IMR-90 (cell line): ENCODE results near the gene CLEC11A. TPM values are rescaled to one million over a fixed set of nuclear protein-coding genes. Genes with fewer than 3 reads are reported as not detected.

Experiments used
- ATAC-seq: fragments of 200-7000 bp; cut with Tn5 transposase; 2 replicates; pipeline ENCODE4 v1.9.1; 2020; ENCODE audit warnings: low read depth, mild to moderate bottlenecking, moderate library complexity
- BruUV-seq: library from RNA; stranded (reverse); fragments of 400-500 nt; replicated peaks from 2 replicates; lab custom pipeline; 2021; lab: Mats Ljungman, UMichigan
- CTCF ChIA-PET: fragments of 300-600 bp; formaldehyde crosslinking; extraction: SDS; loops from one replicate; lab custom pipeline; 2021; ENCODE audit warnings: antibody characterized with exemption; lab: Yijun Ruan, JAX
- POLR2A ChIA-PET: fragments of 300-600 bp; sonication (Branson Sonifier 250); formaldehyde crosslinking; loops from one replicate; lab custom pipeline; 2022; ENCODE audit warnings: antibody characterized with exemption; ENCODE audit not compliant: unreplicated experiment; lab: Charles Lee
- DNase-seq: peaks from one replicate; pipeline ENCODE4 v3.0.0; 2013
- H2AFZ ChIP-seq: replicated peaks from 2 replicates; pipeline ENCODE3; 2013; ENCODE audit warnings: low read length, mild to moderate bottlenecking; ENCODE audit not compliant: poor library complexity
- H2AK5ac ChIP-seq: 2 replicates; pipeline ENCODE4 v1.6.1; 2013; ENCODE audit warnings: low read depth, low read length, inconsistent platforms
- H2AK9ac ChIP-seq: replicated peaks from 2 replicates; pipeline ENCODE3; 2013; ENCODE audit warnings: mild to moderate bottlenecking, low read depth, low read length, moderate library complexity; ENCODE audit not compliant: poor library complexity
- H2BK120ac ChIP-seq: 2 replicates; pipeline ENCODE4 v1.6.1; 2013; ENCODE audit warnings: low read depth, low read length, inconsistent platforms
- H2BK15ac ChIP-seq: 3 replicates; pipeline ENCODE4 v1.6.1; 2013; ENCODE audit warnings: low read depth, low read length, inconsistent platforms
- H2BK20ac ChIP-seq: 2 replicates; pipeline ENCODE4 v1.6.1; 2013; ENCODE audit warnings: low read depth, mild to moderate bottlenecking, inconsistent platforms, low read length, moderate library complexity
- H2BK5ac ChIP-seq: 2 replicates; pipeline ENCODE4 v1.6.1; 2013; ENCODE audit warnings: mild to moderate bottlenecking, low read depth, low read length, inconsistent platforms; ENCODE audit not compliant: poor library complexity, severe bottlenecking
- H3K14ac ChIP-seq: replicated peaks from 2 replicates; pipeline ENCODE4 v1.6.1; 2013; ENCODE audit warnings: low read depth, low read length, inconsistent platforms
- H3K18ac ChIP-seq: 2 replicates; pipeline ENCODE4 v1.6.1; 2013; ENCODE audit warnings: low read depth, low read length, control low read depth
- H3K23ac ChIP-seq: 2 replicates; pipeline ENCODE4 v1.6.1; 2013; ENCODE audit warnings: low read depth, low read length, inconsistent platforms
- H3K27ac ChIP-seq: 2 replicates; pipeline ENCODE4 v1.5.1; 2013; ENCODE audit warnings: mild to moderate bottlenecking, control low read depth, low read length; ENCODE audit not compliant: insufficient read depth
- H3K27me3 ChIP-seq: 2 replicates; pipeline ENCODE4 v1.6.1; 2013; ENCODE audit warnings: low read length; ENCODE audit not compliant: control insufficient read depth, insufficient read depth
- H3K36me3 ChIP-seq: 2 replicates; pipeline ENCODE4 v1.6.1; 2013; ENCODE audit warnings: low read length, mixed read lengths; ENCODE audit not compliant: control insufficient read depth, insufficient read depth
- H3K4ac ChIP-seq: 2 replicates; pipeline ENCODE4 v1.6.1; 2013; ENCODE audit warnings: low read depth, low read length, inconsistent platforms
- H3K4me1 ChIP-seq: 2 replicates; pipeline ENCODE4 v1.6.1; 2013; ENCODE audit warnings: low read length, mixed read lengths; ENCODE audit not compliant: control insufficient read depth, insufficient read depth
- H3K4me2 ChIP-seq: 2 replicates; pipeline ENCODE4 v1.6.1; 2013; ENCODE audit warnings: low read depth, mild to moderate bottlenecking, control low read depth, low read length, moderate library complexity
- H3K4me3 ChIP-seq: 2 replicates; pipeline ENCODE4 v1.5.1; 2013; ENCODE audit warnings: low read depth, mild to moderate bottlenecking, control low read depth, low read length, moderate library complexity; ENCODE audit not compliant: insufficient read depth
- H3K56ac ChIP-seq: 2 replicates; pipeline ENCODE4 v1.6.1; 2013; ENCODE audit warnings: low read length, inconsistent platforms; ENCODE audit not compliant: insufficient read depth; ENCODE audit errors: extremely low read depth
- H3K79me1 ChIP-seq, 2 experiments: 2 replicates each; pipeline ENCODE4 v1.6.1; 2013; ENCODE audit warnings: low read length in 2 of 2, inconsistent platforms in 1 of 2, low read depth in 1 of 2
- H3K9ac ChIP-seq: 2 replicates; pipeline ENCODE4 v1.6.1; 2013; ENCODE audit warnings: low read depth, low read length, control low read depth
- H3K9me1 ChIP-seq: 2 replicates; pipeline ENCODE4 v1.6.1; 2013; ENCODE audit warnings: low read length, inconsistent platforms; ENCODE audit not compliant: insufficient read depth
- H3K9me3 ChIP-seq: 2 replicates; pipeline ENCODE4 v1.6.1; 2013; ENCODE audit warnings: low read length; ENCODE audit not compliant: control insufficient read depth, insufficient read depth
- H4K20me1 ChIP-seq: 2 replicates; pipeline ENCODE4 v1.6.1; 2013; ENCODE audit warnings: low read length, inconsistent platforms; ENCODE audit not compliant: insufficient read depth
- H4K5ac ChIP-seq: 2 replicates; pipeline ENCODE4 v1.6.1; 2013; ENCODE audit warnings: mild to moderate bottlenecking, low read depth, low read length, control low read depth
- H4K8ac ChIP-seq, 2 experiments: 2 replicates each; pipeline ENCODE4 v1.6.1; 2013; ENCODE audit warnings: low read depth in 2 of 2, low read length in 2 of 2, control low read depth in 1 of 2, inconsistent platforms in 1 of 2
- H4K91ac ChIP-seq: 2 replicates; pipeline ENCODE4 v1.6.1; 2013; ENCODE audit warnings: low read depth, low read length, inconsistent platforms; ENCODE audit not compliant: insufficient read depth
- BHLHE40 ChIP-seq: fragments of 150-350 bp; IDR thresholded peaks from 2 replicates; pipeline ENCODE4 v1.6.1; 2016; ENCODE audit warnings: mild to moderate bottlenecking, low read depth, low read length
- MAZ ChIP-seq: IDR thresholded peaks from 2 replicates; pipeline ENCODE4 v1.6.1; 2012; ENCODE audit warnings: low read depth, mild to moderate bottlenecking, low read length, improper control_type of control experiment, moderate library complexity, borderline replicate concordance
- MXI1 ChIP-seq: IDR thresholded peaks from 2 replicates; pipeline ENCODE4 v1.6.1; 2012; ENCODE audit warnings: low read depth, mild to moderate bottlenecking, low read length, moderate library complexity, borderline replicate concordance
- NFE2L2 ChIP-seq: fragments of 150-350 bp; IDR thresholded peaks from 2 replicates; pipeline ENCODE4 v1.6.1; 2016; ENCODE audit warnings: low read depth, mild to moderate bottlenecking, low read length
- POLR2A ChIP-seq: IDR thresholded peaks from 2 replicates; pipeline ENCODE4 v1.6.1; 2012; ENCODE audit warnings: mild to moderate bottlenecking, low read depth, low read length
- RAD21 ChIP-seq: IDR thresholded peaks from 2 replicates; pipeline ENCODE4 v1.6.1; 2012; ENCODE audit warnings: low read length, improper control_type of control experiment
- RCOR1 ChIP-seq: IDR thresholded peaks from 2 replicates; pipeline ENCODE4 v1.6.1; 2012; ENCODE audit warnings: mild to moderate bottlenecking, low read length, improper control_type of control experiment; ENCODE audit not compliant: insufficient replicate concordance
- RFX5 ChIP-seq: IDR thresholded peaks from 2 replicates; pipeline ENCODE4 v1.8.0; 2012; ENCODE audit warnings: low read depth, mild to moderate bottlenecking, low read length, moderate library complexity
- WGBS, 2 experiments: methylation state at CpG; one replicate each; pipeline versions ENCODE4 v1.1.5 to v1.1.7; 2013; ENCODE audit warnings: missing lambda C conversion rate in 2 of 2; ENCODE audit not compliant: insufficient read length in 1 of 2; ENCODE audit errors: extremely low coverage in 2 of 2; 5-methylcytosine and 5-hydroxymethylcytosine counted together
- dilution Hi-C: fragments of 300-500 bp; cut with HindIII; formaldehyde crosslinking; loops from one replicate; pipeline ENCODE4 v1.14.3; 2018; ENCODE audit warnings: low sequenced_read_pairs; ENCODE audit not compliant: unreplicated experiment
- in situ Hi-C: fragments of 300-500 bp; cut with MboI; formaldehyde crosslinking; loops from 3 replicates; pipeline ENCODE4 v1.14.3; 2019; ENCODE audit warnings: low sequenced_read_pairs, inconsistent platforms, mixed read lengths
- intact Hi-C: fragments of 100-400 bp; cut with micrococcal nuclease; formaldehyde crosslinking; loops from 2 replicates; pipeline ENCODE4 v1.10.0; 2022
- polyA plus RNA-seq, 3 experiments: library from polyadenylated mRNA; depleted of rRNA; stranded (reverse); fragments of >200 nt; gene quantifications; 2 replicates each; pipeline ENCODE4 v1.2.3, GENCODE V29; 2012; ENCODE audit warnings: low replicate concordance in 1 of 3
- total RNA-seq: library from RNA; depleted of rRNA; stranded (reverse); fragments of >200 nt; gene quantifications from 2 replicates; pipeline ENCODE4 v1.2.3, GENCODE V29; 2012
- TF ChIP-seq, protein P1 (sequence below): conservative IDR thresholded peaks from 2 replicates; pipeline ENCODE4 v1.5.1; 2012; ENCODE audit warnings: mild to moderate bottlenecking, low read depth, low read length, improper control_type of control experiment

Gene CLEC11A
- total and polyA plus RNA-seq, 2 of the 4 experiments (the other 2 are of a cell fraction) = 17.0 to 152 TPM

DNA sequence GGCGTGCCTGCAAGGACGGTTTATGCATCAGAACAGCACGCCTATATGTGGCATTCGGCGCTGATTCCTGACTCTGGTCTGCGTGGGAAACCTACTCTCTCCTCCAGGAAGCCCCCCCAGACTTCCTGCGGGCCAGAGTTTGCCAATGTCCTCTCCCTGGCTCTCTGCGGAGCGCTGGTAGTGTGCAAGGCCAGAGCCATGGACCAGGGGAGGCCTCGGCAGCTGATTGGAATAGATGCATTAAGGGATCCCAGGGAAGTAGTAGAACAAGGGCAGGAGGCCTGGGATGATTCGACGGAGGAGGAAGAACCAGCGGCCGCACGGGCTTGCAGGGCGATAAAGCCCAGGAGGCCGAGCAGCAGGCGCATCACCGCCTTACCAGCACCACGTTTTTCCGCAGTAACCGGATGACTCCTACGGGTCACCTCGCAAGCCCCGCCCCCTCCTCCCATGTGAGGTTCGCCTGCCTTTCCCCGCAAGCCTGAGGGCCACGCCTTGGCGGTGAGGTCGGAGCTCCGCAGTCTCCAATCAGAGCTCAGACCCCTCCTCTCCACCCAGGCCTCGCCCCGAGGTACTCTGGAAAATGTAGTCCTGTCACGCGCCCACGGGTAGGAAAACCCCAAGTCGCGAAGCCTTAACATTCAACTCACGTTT is 5.0 kb downstream of the CLEC11A start:
- H4K5ac ChIP-seq = no peak overlapping the region
- no peak overlapping the region for H3K14ac ChIP-seq
- H2BK120ac ChIP-seq = no peak overlapping the region
- DNase-seq (peak; percentile 75), ATAC-seq (no peak)
- no TSS peak for BruUV-seq
- H3K18ac ChIP-seq = no peak overlapping the region
- no peak overlapping the region for H3K9ac ChIP-seq
- no peak overlapping the region for H3K23ac ChIP-seq
- H2BK5ac ChIP-seq = no peak overlapping the region
- H4K91ac ChIP-seq = no peak overlapping the region
- no peak overlapping the region for H3K4ac ChIP-seq
- H2AK9ac ChIP-seq = peak overlapping the region; percentile 45
- peak overlapping the region; percentile 48 for H3K4me2 ChIP-seq
- WGBS, 2 experiments = 6% methylated on average over 10 of the region's 39 CpGs; no CpG with 5 or more reads in 1 of the 2 experiments
- peaks cover 8% of the 10 kb centered on the region for H3K4me1 ChIP-seq
- H4K20me1 ChIP-seq = 0 out of 2 replicates have a peak, but pooled peaks cover 6% of the 10 kb centered on the region
- TF ChIP-seq BHLHE40 = no peak
- no peak for TF ChIP-seq RAD21
- TF ChIP-seq MAZ = no peak
- no peak for TF ChIP-seq RCOR1
- TF ChIP-seq RFX5 = no peak
- TF ChIP-seq POLR2A = no peak
- no peak for TF ChIP-seq NFE2L2
- TF ChIP-seq MXI1 = no peak
- TF ChIP-seq, protein P1, sequence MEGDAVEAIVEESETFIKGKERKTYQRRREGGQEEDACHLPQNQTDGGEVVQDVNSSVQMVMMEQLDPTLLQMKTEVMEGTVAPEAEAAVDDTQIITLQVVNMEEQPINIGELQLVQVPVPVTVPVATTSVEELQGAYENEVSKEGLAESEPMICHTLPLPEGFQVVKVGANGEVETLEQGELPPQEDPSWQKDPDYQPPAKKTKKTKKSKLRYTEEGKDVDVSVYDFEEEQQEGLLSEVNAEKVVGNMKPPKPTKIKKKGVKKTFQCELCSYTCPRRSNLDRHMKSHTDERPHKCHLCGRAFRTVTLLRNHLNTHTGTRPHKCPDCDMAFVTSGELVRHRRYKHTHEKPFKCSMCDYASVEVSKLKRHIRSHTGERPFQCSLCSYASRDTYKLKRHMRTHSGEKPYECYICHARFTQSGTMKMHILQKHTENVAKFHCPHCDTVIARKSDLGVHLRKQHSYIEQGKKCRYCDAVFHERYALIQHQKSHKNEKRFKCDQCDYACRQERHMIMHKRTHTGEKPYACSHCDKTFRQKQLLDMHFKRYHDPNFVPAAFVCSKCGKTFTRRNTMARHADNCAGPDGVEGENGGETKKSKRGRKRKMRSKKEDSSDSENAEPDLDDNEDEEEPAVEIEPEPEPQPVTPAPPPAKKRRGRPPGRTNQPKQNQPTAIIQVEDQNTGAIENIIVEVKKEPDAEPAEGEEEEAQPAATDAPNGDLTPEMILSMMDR = no peak
- H3K4me3 ChIP-seq = 0 out of 2 replicates have a peak overlapping the region, but pooled peaks have one; percentile 4
- peak overlapping the region in 1 of 2 experiments; percentile 22; a peak in 2 of 4 replicates for H4K8ac ChIP-seq
- H3K9me1 ChIP-seq = peaks cover 13% of the 10 kb centered on the region; the same call in 1 of the 2 replicates
- ChIA-PET POLR2A (no interaction called here), CTCF (no interaction called here)
- no peaks in the 10 kb centered on the region for H3K9me3 ChIP-seq
- H3K27ac ChIP-seq = no peak overlapping the region
- peaks cover 18 to 28% of the 10 kb centered on the region in 2 experiments for H3K79me1 ChIP-seq
- no peak overlapping the region for H2AK5ac ChIP-seq
- no peak overlapping the region for H2BK15ac ChIP-seq
- no peak overlapping the region for H2BK20ac ChIP-seq
- dilution Hi-C loops (no loop called here), in situ Hi-C loops (no loop called here), intact Hi-C loops (loop anchor here (10.0 kb wide), 1 partner anchor 377 kb away; the partner anchor contains the start of gene CTU1)
- peak overlapping the region; percentile 71 for H2AFZ ChIP-seq
- no peaks in the 10 kb centered on the region for H3K27me3 ChIP-seq
- peaks cover 2% of the 10 kb centered on the region for H3K36me3 ChIP-seq
- no peak overlapping the region for H3K56ac ChIP-seq
